PFSK-1 (cell line): ENCODE results near the gene SLC7A10.

Experiments
- FOXP2 ChIP-seq: optimal IDR thresholded peaks from 2 replicates; pipeline ENCODE3; 2011; ENCODE audit warnings: borderline replicate concordance, control low read depth, inconsistent platforms; ENCODE audit not compliant: insufficient read depth; ENCODE audit errors: extremely low read length, extremely low read depth
- POLR2AphosphoS5 ChIP-seq: IDR thresholded peaks from 2 replicates; pipeline ENCODE4 v1.6.1; 2012; ENCODE audit warnings: low read depth, mild to moderate bottlenecking, control low read depth, low read length, moderate library complexity
- REST ChIP-seq, 2 experiments: IDR thresholded peaks; 2 replicates each; pipeline versions ENCODE4 v1.6.1 to v1.8.0; 2011 to 2012; ENCODE audit warnings: low read depth in 2 of 2, low read length in 2 of 2, control low read depth in 1 of 2, inconsistent platforms in 1 of 2, mild to moderate bottlenecking in 1 of 2, moderate library complexity in 1 of 2; ENCODE audit not compliant: insufficient read depth in 1 of 2
- SIN3A ChIP-seq: IDR thresholded peaks from 2 replicates; pipeline ENCODE4 v1.6.1; 2012; ENCODE audit warnings: mild to moderate bottlenecking, low read length, moderate library complexity, borderline replicate concordance; ENCODE audit not compliant: insufficient read depth
- TAF1 ChIP-seq: IDR thresholded peaks from 2 replicates; pipeline ENCODE4 v1.6.1; 2012; ENCODE audit warnings: low read length, control low read depth, borderline replicate concordance; ENCODE audit not compliant: insufficient read depth

The SLC7A10 gene

GRCh38 chr19:33240181-33240771, 14.6 kb upstream of the SLC7A10 start:
- TF ChIP-seq TAF1 (no peak), FOXP2 (no peak), SIN3A (no peak)

DNA sequence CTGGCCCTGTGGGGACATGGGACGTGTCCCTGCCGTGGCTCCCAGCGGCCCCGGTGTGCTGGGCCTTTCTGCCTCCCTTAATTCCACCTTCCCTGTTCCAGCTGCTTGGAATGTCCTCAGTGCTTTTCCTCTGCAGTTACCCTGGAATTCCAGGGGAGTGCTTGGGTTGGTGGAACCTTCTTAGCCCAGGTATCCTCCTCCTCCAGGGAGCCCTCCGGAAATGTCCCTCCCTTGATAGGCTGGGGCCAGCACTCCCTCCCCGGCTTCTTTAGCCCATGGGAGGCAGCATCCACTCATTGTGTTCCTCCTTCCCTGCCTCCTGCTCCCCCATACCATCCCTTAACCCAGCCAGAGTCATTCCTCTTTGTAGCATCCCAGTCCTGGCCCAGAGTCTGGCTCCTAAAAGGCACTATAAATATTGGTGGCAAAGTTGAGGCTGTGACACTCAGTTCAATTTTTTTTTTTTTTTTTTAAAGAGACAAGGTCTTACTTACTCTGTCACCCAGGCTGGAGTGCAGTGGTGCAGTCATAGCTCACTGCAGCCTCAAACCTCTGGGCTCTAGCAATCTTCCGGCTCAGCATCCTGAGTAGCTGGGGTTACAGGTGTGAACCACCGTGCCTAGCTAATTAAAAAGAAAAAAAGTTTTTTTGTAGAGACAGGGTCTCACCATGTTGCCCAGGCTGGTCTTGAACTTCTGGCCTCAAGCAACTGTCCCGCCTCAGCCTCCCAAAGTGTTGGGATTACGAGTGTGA, 13.7 kb upstream of the SLC7A10 start:
- no peak for TF ChIP-seq POLR2AphosphoS5
- no peak for TF ChIP-seq FOXP2
- no peak for TF ChIP-seq SIN3A
- no peak for TF ChIP-seq REST (IDR thresholded peaks at IDR 0.05; ENCODE audit: insufficient read depth in 1 of 2, low read depth in 2 of 2, low read length in 2 of 2)

- TF ChIP-seq FOXP2 (no peak), TAF1 (no peak), SIN3A (no peak), POLR2AphosphoS5 (no peak), REST (IDR thresholded peaks at IDR 0.05; ENCODE audit: insufficient read depth in 1 of 2, low read depth in 2 of 2, low read length in 2 of 2) (no peak)
Measured at GRCh38 chr19:33238481-33239149, 13.0 kb upstream of the SLC7A10 start.

GRCh38 chr19:33236696-33237390, 11.2 kb upstream of the SLC7A10 start:
- no peak for TF ChIP-seq POLR2AphosphoS5
- no peak for TF ChIP-seq FOXP2
- TF ChIP-seq REST (IDR thresholded peaks at IDR 0.05; ENCODE audit: insufficient read depth in 1 of 2, low read depth in 2 of 2, low read length in 2 of 2): no peak
- no peak for TF ChIP-seq TAF1
- no peak for TF ChIP-seq SIN3A

GRCh38 chr19:33235996-33236350, 10.3 kb upstream of the SLC7A10 start:
- TF ChIP-seq POLR2AphosphoS5: no peak
- no peak for TF ChIP-seq SIN3A
- TF ChIP-seq FOXP2: no peak
- no peak for TF ChIP-seq TAF1
- TF ChIP-seq REST (IDR thresholded peaks at IDR 0.05; ENCODE audit: insufficient read depth in 1 of 2, low read depth in 2 of 2, low read length in 2 of 2): no peak
